Aorta (tissue), 5 donors: ENCODE measurements around the gene POP5. TPM values are rescaled to one million over a fixed set of nuclear protein-coding genes. Genes with fewer than 3 reads are reported as not detected.
A peak's percentile ranks its signal among the peaks of the same experiment; 100 is the strongest.
"Not testable (repeated sequence)": the region's sequence is repeated elsewhere in the genome, so short reads cannot be mapped to it uniquely, and the experiment has no call there.

Experiments used
- ATAC-seq: fragments of 200-7000 bp; cut with Tn5 transposase; one replicate; pipeline ENCODE4 v1.9.1; 2022; ENCODE audit warnings: moderate library complexity; ENCODE audit not compliant: low FRiP score
- DNase-seq, 2 donors: peaks; one replicate each; pipeline ENCODE4 v3.0.0-alpha.2; 2020
- H3K27ac ChIP-seq, 2 donors: one replicate each; pipeline ENCODE4 v1.5.1; 2013; ENCODE audit warnings: low read length in 2 of 2, mild to moderate bottlenecking in 2 of 2, moderate library complexity in 2 of 2, control low read depth in 1 of 2, inconsistent platforms in 1 of 2, low read depth in 1 of 2
- H3K27me3 ChIP-seq, 2 donors: one replicate each; pipeline ENCODE4 v1.6.1; 2013; ENCODE audit warnings: control low read depth in 1 of 2, low read length in 1 of 2, mild to moderate bottlenecking in 1 of 2, moderate library complexity in 1 of 2; ENCODE audit not compliant: insufficient read depth in 2 of 2, control insufficient read depth in 1 of 2
- H3K36me3 ChIP-seq, 2 donors: one replicate each; pipeline ENCODE4 v1.6.1; 2013; ENCODE audit warnings: control low read depth in 1 of 2, low read length in 1 of 2, mild to moderate bottlenecking in 1 of 2; ENCODE audit not compliant: insufficient read depth in 2 of 2, control insufficient read depth in 1 of 2
- H3K4me1 ChIP-seq, 2 donors: one replicate each; pipeline ENCODE4 v1.6.1; 2013; ENCODE audit warnings: low read length in 2 of 2, control low read depth in 1 of 2, mild to moderate bottlenecking in 1 of 2, moderate library complexity in 1 of 2; ENCODE audit not compliant: insufficient read depth in 2 of 2, control insufficient read depth in 1 of 2
- H3K4me3 ChIP-seq, 2 donors: one replicate each; pipeline ENCODE4 v1.5.1; 2013; ENCODE audit warnings: low read length in 2 of 2, control low read depth in 1 of 2, mild to moderate bottlenecking in 1 of 2
- H3K9me3 ChIP-seq: one replicate; pipeline ENCODE4 v1.6.1; 2013; ENCODE audit warnings: mild to moderate bottlenecking, low read length; ENCODE audit not compliant: control insufficient read depth
- WGBS, 2 donors: extraction: QIAGEN DNeasy Blood & Tissue Kit; methylation state at CpG; one replicate each; pipeline ENCODE4 v1.1.7; 2013; 5-methylcytosine and 5-hydroxymethylcytosine counted together
- intact Hi-C, 2 donors: fragments of 100-400 bp; cut with DNase I; formaldehyde crosslinking; loops; one replicate each; pipeline versions ENCODE4 v1.14.2 to v1.15.0; 2022
- polyA plus RNA-seq, 2 donors: library from polyadenylated mRNA; stranded (reverse); fragments of 200-250 nt; gene quantifications; one replicate each; pipeline ENCODE4 v1.2.3, GENCODE V29; 2013
- total RNA-seq, 2 donors: library from RNA; stranded (reverse); fragmentation: NEBNext Ultra II Directional; extraction: Animal tissue kit (Norgen Biotek cat#: 25700); gene quantifications; one replicate each; pipeline ENCODE4 v1.2.1, GENCODE V29; 2021
- donor health status: healthy with polysubstance abuse.
- donor health status: Bipolar disorder and iron deficiency.
- donor health status: DM: no; HTN: no; CAD: no.
- donor health status: DM: no; HTN: no; CAD: no.
- donor health status: DM: yes; HTN: yes; CAD: no.

POP5 gene
- total and polyA plus RNA-seq, 4 donors: 18.2 to 69.7 (median 29.9) TPM

- ATAC-seq (no peak), DNase-seq (no peak)
- Histone ChIP-seq H3K27ac (peak overlapping the region; percentile 28 to 57), H3K9me3 (no peaks in the 10 kb centered on the region), H3K4me3 (peak overlapping the region; percentile 54 to 93), H3K36me3 (no peaks in the 10 kb centered on the region), H3K27me3 (no peaks in the 10 kb centered on the region), H3K4me1 (peaks cover 10 to 21% of the 10 kb centered on the region in 2 donors)
- intact Hi-C loops: loop anchor here (5.0 kb wide), 1 partner anchor 39 kb away; the partner anchor contains the start of gene DYNLL1 (in 2 of the 2)
- WGBS, 2 donors: 45 to 46% methylated on average over 13 of the region's 13 CpGs
Observed at GRCh38 chr12:120536064-120536791, 45.0 kb downstream of the POP5 start.

GRCh38 chr12:120534703-120535655, 46.2 kb downstream of the POP5 start:
- intact Hi-C loops: loop anchor here (5.0 kb wide), 1 partner anchor 38 kb away; the partner anchor contains the start of gene DYNLL1 (in 2 of the 2)
- WGBS, 2 donors: 2% methylated on average over 42 to 52 of the region's 52 CpGs
- no peaks in the 10 kb centered on the region for H3K27me3 ChIP-seq
- H3K9me3 ChIP-seq: no peaks in the 10 kb centered on the region
- DNase-seq (peak in 1 of 2 donors; percentile 83), ATAC-seq (peak; percentile 56)
- peak overlapping the region; percentile 28 to 90 for H3K27ac ChIP-seq
- H3K36me3 ChIP-seq: no peaks in the 10 kb centered on the region
- H3K4me1 ChIP-seq: peaks cover 10 to 21% of the 10 kb centered on the region in 2 donors
- H3K4me3 ChIP-seq: peak overlapping the region; percentile 54 to 93

- WGBS, 2 donors: 0 to 1% methylated on average over 42 to 43 of the region's 43 CpGs
- Histone ChIP-seq H3K27ac (peak within 1 kb of the TSS; percentile 28 to 90), H3K4me3 (peak within 1 kb of the TSS; percentile 54 to 93), H3K9me3 (no peaks in the 10 kb centered on the region), H3K4me1 (peaks cover 7 to 18% of the 10 kb centered on the region in 2 donors), H3K36me3 (no peaks in the 10 kb centered on the region), H3K27me3 (no peaks in the 10 kb centered on the region)
- intact Hi-C loops: no loop called here
- ATAC-seq: peak; percentile 88
- DNase-seq: peak; percentile 77 to 90
Observed at GRCh38 chr12:120534203-120534702, 46.9 kb downstream of the POP5 start, which contains the start of gene RNF10. TSS of gene RNF10 (plus strand) at chr12:120534356. CDS start at chr12:120534812, 456 bp downstream.

- no peaks in the 10 kb centered on the region for H3K27me3 ChIP-seq
- no peaks in the 10 kb centered on the region for H3K9me3 ChIP-seq
- H3K4me1 ChIP-seq: peaks cover 7 to 8% of the 10 kb centered on the region in 2 donors
- no peak overlapping the region for H3K4me3 ChIP-seq
- no peak for DNase-seq
- 75 to 78% methylated on average over 4 of the region's 4 CpGs for WGBS, 2 donors
- intact Hi-C loops: no loop called here
- ATAC-seq: no peak
- H3K36me3 ChIP-seq: no peaks in the 10 kb centered on the region
- no peak overlapping the region for H3K27ac ChIP-seq
Observed at GRCh38 chr12:120532701-120533238, 48.4 kb downstream of the POP5 start.

- H3K4me1 ChIP-seq, H3K4me3 ChIP-seq, ATAC-seq, H3K36me3 ChIP-seq, H3K9me3 ChIP-seq, H3K27ac ChIP-seq, H3K27me3 ChIP-seq, intact Hi-C loops, DNase-seq: not testable (repeated sequence)
Observed at GRCh38 chr12:120530418-120530761, 50.8 kb downstream of the POP5 start.

- no peaks in the 10 kb centered on the region for H3K4me1 ChIP-seq
- WGBS, 2 donors: 23 to 26% methylated on average over 19 of the region's 19 CpGs
- intact Hi-C loops: loop anchor here in 1 of 2 donors (2.0 kb wide), 1 partner anchor 59 kb away; no protein-coding TSS in a partner anchor
- ATAC-seq (no peak), DNase-seq (no peak)
- H3K27me3 ChIP-seq: no peaks in the 10 kb centered on the region
- peak overlapping the region; percentile 54 to 94 for H3K4me3 ChIP-seq
- peak overlapping the region in 1 of 2 donors; percentile 70 for H3K27ac ChIP-seq
- no peaks in the 10 kb centered on the region for H3K9me3 ChIP-seq
- no peaks in the 10 kb centered on the region for H3K36me3 ChIP-seq
Observed at GRCh38 chr12:120529641-120530417, 51.4 kb downstream of the POP5 start.

- ATAC-seq (peak; percentile 97), DNase-seq (peak; percentile 92 to 97)
- 1% methylated on average over 38 of the region's 38 CpGs for WGBS, 2 donors
- Histone ChIP-seq H3K36me3 (no peaks in the 10 kb centered on the region), H3K4me3 (peak within 1 kb of the TSS; percentile 54 to 94), H3K27ac (peak within 1 kb of the TSS in 1 of 2 donors; percentile 93), H3K4me1 (no peaks in the 10 kb centered on the region), H3K9me3 (no peaks in the 10 kb centered on the region), H3K27me3 (no peaks in the 10 kb centered on the region)
- intact Hi-C loops: loop anchor here in 1 of 2 donors (2.0 kb wide), 1 partner anchor 58 kb away; no protein-coding TSS in a partner anchor
Observed at GRCh38 chr12:120528861-120529525, 52.2 kb downstream of the POP5 start, which contains the start of gene COQ5. TSS of gene COQ5 (minus strand) at chr12:120529158. CDS start at chr12:120529141, 17 bp downstream.
